ENCODE results near the gene RIMS4.

DNA sequence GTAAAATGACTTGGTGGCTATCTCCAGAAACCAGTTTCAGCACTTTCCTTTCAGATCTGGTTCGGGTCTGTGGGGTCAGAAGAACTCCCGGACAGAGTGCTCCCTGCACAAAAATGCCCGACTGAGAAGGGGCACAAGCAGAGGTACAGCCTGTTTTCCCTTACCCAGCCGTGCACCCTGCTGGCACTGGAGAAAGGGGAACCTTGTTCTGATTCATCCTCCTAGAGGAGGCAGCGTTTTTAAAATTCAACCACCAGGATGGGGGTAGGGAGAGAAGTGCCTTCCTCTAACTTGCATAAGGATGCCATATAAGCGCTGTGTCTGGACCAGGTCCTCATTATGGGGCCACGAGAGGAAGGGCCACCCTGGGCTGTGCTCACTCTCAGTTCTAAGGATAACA is 17.6 kb downstream of the RIMS4 start:
- TF ChIP-seq, protein P1, sequence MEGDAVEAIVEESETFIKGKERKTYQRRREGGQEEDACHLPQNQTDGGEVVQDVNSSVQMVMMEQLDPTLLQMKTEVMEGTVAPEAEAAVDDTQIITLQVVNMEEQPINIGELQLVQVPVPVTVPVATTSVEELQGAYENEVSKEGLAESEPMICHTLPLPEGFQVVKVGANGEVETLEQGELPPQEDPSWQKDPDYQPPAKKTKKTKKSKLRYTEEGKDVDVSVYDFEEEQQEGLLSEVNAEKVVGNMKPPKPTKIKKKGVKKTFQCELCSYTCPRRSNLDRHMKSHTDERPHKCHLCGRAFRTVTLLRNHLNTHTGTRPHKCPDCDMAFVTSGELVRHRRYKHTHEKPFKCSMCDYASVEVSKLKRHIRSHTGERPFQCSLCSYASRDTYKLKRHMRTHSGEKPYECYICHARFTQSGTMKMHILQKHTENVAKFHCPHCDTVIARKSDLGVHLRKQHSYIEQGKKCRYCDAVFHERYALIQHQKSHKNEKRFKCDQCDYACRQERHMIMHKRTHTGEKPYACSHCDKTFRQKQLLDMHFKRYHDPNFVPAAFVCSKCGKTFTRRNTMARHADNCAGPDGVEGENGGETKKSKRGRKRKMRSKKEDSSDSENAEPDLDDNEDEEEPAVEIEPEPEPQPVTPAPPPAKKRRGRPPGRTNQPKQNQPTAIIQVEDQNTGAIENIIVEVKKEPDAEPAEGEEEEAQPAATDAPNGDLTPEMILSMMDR (conservative IDR thresholded peaks at IDR 0.05 in 1 of 2, IDR thresholded peaks at IDR 0.05 in 1 of 2; ENCODE audit: extremely low read depth in 1 of 2, insufficient read depth in 1 of 2, low read depth in 1 of 2, low read length in 2 of 2), result no peak
- TF ChIP-seq EZH2 (IDR thresholded peaks at IDR 0.05; ENCODE audit: borderline replicate concordance, low read length), result no peak

All from mammary epithelial cell (primary cell).